ENCODE data around the gene DSCAML1.

Gene DSCAML1

GRCh38 chr11:117633976-117634755, 162.8 kb downstream of the DSCAML1 start:
- Histone ChIP-seq H3K4me1 (ENCODE audit: control insufficient read depth in 2 of 2, insufficient read depth in 2 of 2, low read length in 2 of 2) (no peaks in the 10 kb centered on the region), H3K9me3 (ENCODE audit: control insufficient read depth in 2 of 2, low read length in 2 of 2) (no peaks in the 10 kb centered on the region), H3K27me3 (ENCODE audit: control insufficient read depth in 2 of 2, insufficient read depth in 2 of 2, low read length in 2 of 2) (no peaks in the 10 kb centered on the region), H3K9ac (ENCODE audit: low read depth in 1 of 2, low read length in 2 of 2) (no peak overlapping the region), H3K36me3 (ENCODE audit: control insufficient read depth in 2 of 2, insufficient read depth in 2 of 2, low read length in 2 of 2) (no peaks in the 10 kb centered on the region), H3K4me3 (ENCODE audit: low read length in 2 of 2) (no peak overlapping the region), H3K27ac (ENCODE audit: low read depth in 2 of 2, low read length in 2 of 2) (no peak overlapping the region)

GRCh38 chr11:117633186-117633754, 163.7 kb downstream of the DSCAML1 start:
- no peak overlapping the region for H3K27ac ChIP-seq (ENCODE audit: low read depth in 2 of 2, low read length in 2 of 2)
- no peaks in the 10 kb centered on the region for H3K4me1 ChIP-seq (ENCODE audit: control insufficient read depth in 2 of 2, insufficient read depth in 2 of 2, low read length in 2 of 2)
- no peak overlapping the region for H3K9ac ChIP-seq (ENCODE audit: low read depth in 1 of 2, low read length in 2 of 2)
- H3K4me3 ChIP-seq (ENCODE audit: low read length in 2 of 2) = no peak overlapping the region
- H3K27me3 ChIP-seq (ENCODE audit: control insufficient read depth in 2 of 2, insufficient read depth in 2 of 2, low read length in 2 of 2) = no peaks in the 10 kb centered on the region
- no peaks in the 10 kb centered on the region for H3K9me3 ChIP-seq (ENCODE audit: control insufficient read depth in 2 of 2, low read length in 2 of 2)
- no peaks in the 10 kb centered on the region for H3K36me3 ChIP-seq (ENCODE audit: control insufficient read depth in 2 of 2, insufficient read depth in 2 of 2, low read length in 2 of 2)

GRCh38 chr11:117632306-117632705, 164.7 kb downstream of the DSCAML1 start:
- no peak overlapping the region for H3K9ac ChIP-seq (ENCODE audit: low read depth in 1 of 2, low read length in 2 of 2)

GRCh38 chr11:117631336-117632140, 165.5 kb downstream of the DSCAML1 start:
- Histone ChIP-seq H3K27me3 (ENCODE audit: control insufficient read depth in 2 of 2, insufficient read depth in 2 of 2, low read length in 2 of 2) (no peaks in the 10 kb centered on the region), H3K9ac (ENCODE audit: low read depth in 1 of 2, low read length in 2 of 2) (no peak overlapping the region), H3K36me3 (ENCODE audit: control insufficient read depth in 2 of 2, insufficient read depth in 2 of 2, low read length in 2 of 2) (no peaks in the 10 kb centered on the region), H3K9me3 (ENCODE audit: control insufficient read depth in 2 of 2, low read length in 2 of 2) (no peaks in the 10 kb centered on the region), H3K27ac (ENCODE audit: low read depth in 2 of 2, low read length in 2 of 2) (no peak overlapping the region), H3K4me1 (ENCODE audit: control insufficient read depth in 2 of 2, insufficient read depth in 2 of 2, low read length in 2 of 2) (no peaks in the 10 kb centered on the region), H3K4me3 (ENCODE audit: low read length in 2 of 2) (no peak overlapping the region)

More at GRCh38 chr11:117632306-117632705, 164.7 kb downstream of the DSCAML1 start:
- H3K4me3 ChIP-seq (ENCODE audit: low read length in 2 of 2) = no peak overlapping the region
- H3K4me1 ChIP-seq (ENCODE audit: control insufficient read depth in 2 of 2, insufficient read depth in 2 of 2, low read length in 2 of 2) = no peaks in the 10 kb centered on the region
- no peaks in the 10 kb centered on the region for H3K27me3 ChIP-seq (ENCODE audit: control insufficient read depth in 2 of 2, insufficient read depth in 2 of 2, low read length in 2 of 2)
- no peaks in the 10 kb centered on the region for H3K9me3 ChIP-seq (ENCODE audit: control insufficient read depth in 2 of 2, low read length in 2 of 2)
- H3K36me3 ChIP-seq (ENCODE audit: control insufficient read depth in 2 of 2, insufficient read depth in 2 of 2, low read length in 2 of 2) = no peaks in the 10 kb centered on the region
- H3K27ac ChIP-seq (ENCODE audit: low read depth in 2 of 2, low read length in 2 of 2) = no peak overlapping the region

- no peaks in the 10 kb centered on the region for H3K36me3 ChIP-seq (ENCODE audit: control insufficient read depth in 2 of 2, insufficient read depth in 2 of 2, low read length in 2 of 2)
- no peaks in the 10 kb centered on the region for H3K4me1 ChIP-seq (ENCODE audit: control insufficient read depth in 2 of 2, insufficient read depth in 2 of 2, low read length in 2 of 2)
- H3K27ac ChIP-seq (ENCODE audit: low read depth in 2 of 2, low read length in 2 of 2) = no peak overlapping the region
- no peaks in the 10 kb centered on the region for H3K9me3 ChIP-seq (ENCODE audit: control insufficient read depth in 2 of 2, low read length in 2 of 2)
- no peak overlapping the region for H3K4me3 ChIP-seq (ENCODE audit: low read length in 2 of 2)
- H3K9ac ChIP-seq (ENCODE audit: low read depth in 1 of 2, low read length in 2 of 2) = no peak overlapping the region
- H3K27me3 ChIP-seq (ENCODE audit: control insufficient read depth in 2 of 2, insufficient read depth in 2 of 2, low read length in 2 of 2) = no peaks in the 10 kb centered on the region
Measured at GRCh38 chr11:117629891-117630538, 167.0 kb downstream of the DSCAML1 start.

- peaks cover 0 to 3% of the 10 kb centered on the region in 2 donors for H3K27me3 ChIP-seq (ENCODE audit: control insufficient read depth in 2 of 2, insufficient read depth in 2 of 2, low read length in 2 of 2)
- H3K36me3 ChIP-seq (ENCODE audit: control insufficient read depth in 2 of 2, insufficient read depth in 2 of 2, low read length in 2 of 2) = no peaks in the 10 kb centered on the region
- H3K4me1 ChIP-seq (ENCODE audit: control insufficient read depth in 2 of 2, insufficient read depth in 2 of 2, low read length in 2 of 2) = no peaks in the 10 kb centered on the region
- no peak overlapping the region for H3K27ac ChIP-seq (ENCODE audit: low read depth in 2 of 2, low read length in 2 of 2)
- no peak overlapping the region for H3K9ac ChIP-seq (ENCODE audit: low read depth in 1 of 2, low read length in 2 of 2)
- no peak overlapping the region for H3K4me3 ChIP-seq (ENCODE audit: low read length in 2 of 2)
- no peaks in the 10 kb centered on the region for H3K9me3 ChIP-seq (ENCODE audit: control insufficient read depth in 2 of 2, low read length in 2 of 2)
Measured at GRCh38 chr11:117629146-117629545, 167.9 kb downstream of the DSCAML1 start.

GRCh38 chr11:117627259-117627658, 169.8 kb downstream of the DSCAML1 start:
- H3K27ac ChIP-seq (ENCODE audit: low read depth in 2 of 2, low read length in 2 of 2) = no peak overlapping the region
- no peak overlapping the region for H3K4me3 ChIP-seq (ENCODE audit: low read length in 2 of 2)
- no peaks in the 10 kb centered on the region for H3K36me3 ChIP-seq (ENCODE audit: control insufficient read depth in 2 of 2, insufficient read depth in 2 of 2, low read length in 2 of 2)
- no peak overlapping the region for H3K9ac ChIP-seq (ENCODE audit: low read depth in 1 of 2, low read length in 2 of 2)
- peaks cover 0 to 3% of the 10 kb centered on the region in 2 donors for H3K27me3 ChIP-seq (ENCODE audit: control insufficient read depth in 2 of 2, insufficient read depth in 2 of 2, low read length in 2 of 2)
- no peaks in the 10 kb centered on the region for H3K4me1 ChIP-seq (ENCODE audit: control insufficient read depth in 2 of 2, insufficient read depth in 2 of 2, low read length in 2 of 2)
- no peaks in the 10 kb centered on the region for H3K9me3 ChIP-seq (ENCODE audit: control insufficient read depth in 2 of 2, low read length in 2 of 2)

- no peak overlapping the region for H3K4me3 ChIP-seq (ENCODE audit: low read length in 2 of 2)
- no peaks in the 10 kb centered on the region for H3K9me3 ChIP-seq (ENCODE audit: control insufficient read depth in 2 of 2, low read length in 2 of 2)
- H3K27me3 ChIP-seq (ENCODE audit: control insufficient read depth in 2 of 2, insufficient read depth in 2 of 2, low read length in 2 of 2) = peaks cover 0 to 3% of the 10 kb centered on the region in 2 donors
- H3K9ac ChIP-seq (ENCODE audit: low read depth in 1 of 2, low read length in 2 of 2) = no peak overlapping the region
- H3K27ac ChIP-seq (ENCODE audit: low read depth in 2 of 2, low read length in 2 of 2) = no peak overlapping the region
- no peaks in the 10 kb centered on the region for H3K36me3 ChIP-seq (ENCODE audit: control insufficient read depth in 2 of 2, insufficient read depth in 2 of 2, low read length in 2 of 2)
- no peaks in the 10 kb centered on the region for H3K4me1 ChIP-seq (ENCODE audit: control insufficient read depth in 2 of 2, insufficient read depth in 2 of 2, low read length in 2 of 2)
Measured at GRCh38 chr11:117626576-117626975, 170.4 kb downstream of the DSCAML1 start.

- no peaks in the 10 kb centered on the region for H3K36me3 ChIP-seq (ENCODE audit: control insufficient read depth in 2 of 2, insufficient read depth in 2 of 2, low read length in 2 of 2)
- H3K27ac ChIP-seq (ENCODE audit: low read depth in 2 of 2, low read length in 2 of 2) = no peak overlapping the region
- no peaks in the 10 kb centered on the region for H3K9me3 ChIP-seq (ENCODE audit: control insufficient read depth in 2 of 2, low read length in 2 of 2)
- peaks cover 0 to 3% of the 10 kb centered on the region in 2 donors for H3K27me3 ChIP-seq (ENCODE audit: control insufficient read depth in 2 of 2, insufficient read depth in 2 of 2, low read length in 2 of 2)
- no peak overlapping the region for H3K9ac ChIP-seq (ENCODE audit: low read depth in 1 of 2, low read length in 2 of 2)
- H3K4me1 ChIP-seq (ENCODE audit: control insufficient read depth in 2 of 2, insufficient read depth in 2 of 2, low read length in 2 of 2) = no peaks in the 10 kb centered on the region
- H3K4me3 ChIP-seq (ENCODE audit: low read length in 2 of 2) = no peak overlapping the region
Measured at GRCh38 chr11:117625237-117625636, 171.8 kb downstream of the DSCAML1 start.
